H9 (cell line): ENCODE results near the gene NFATC1. TPM values are rescaled to one million over a fixed set of nuclear protein-coding genes. Genes with fewer than 3 reads are reported as not detected.

Experiments
- DNase-seq: peaks from one replicate; pipeline ENCODE4 v3.0.0-alpha.2; 2017
- H2AFZ ChIP-seq: one replicate; pipeline ENCODE4 v1.6.1; 2013; ENCODE audit warnings: mild to moderate bottlenecking, low read length, control low read depth, moderate library complexity
- H2AK5ac ChIP-seq: 2 replicates; pipeline ENCODE4 v1.6.1; 2013; ENCODE audit warnings: low read length, control low read depth, mixed read lengths; ENCODE audit not compliant: insufficient read length
- H2BK120ac ChIP-seq: one replicate; pipeline ENCODE4 v1.6.1; 2013; ENCODE audit warnings: low read depth, mild to moderate bottlenecking, low read length, control low read depth, inconsistent platforms; ENCODE audit not compliant: poor library complexity, severe bottlenecking
- H2BK12ac ChIP-seq: 2 replicates; pipeline ENCODE4 v1.6.1; 2013; ENCODE audit warnings: low read length, control low read depth, mixed read lengths, low read depth; ENCODE audit not compliant: insufficient read length
- H2BK15ac ChIP-seq: 2 replicates; pipeline ENCODE4 v1.6.1; 2013; ENCODE audit warnings: low read depth, low read length, control low read depth
- H2BK20ac ChIP-seq: one replicate; pipeline ENCODE4 v1.6.1; 2013; ENCODE audit warnings: low read depth, mild to moderate bottlenecking, low read length, control low read depth, inconsistent platforms; ENCODE audit not compliant: poor library complexity, severe bottlenecking
- H2BK5ac ChIP-seq: 2 replicates; pipeline ENCODE4 v1.6.1; 2013; ENCODE audit warnings: low read length, control low read depth, mixed read lengths; ENCODE audit not compliant: insufficient read length
- H3K14ac ChIP-seq: 2 replicates; pipeline ENCODE4 v1.6.1; 2013; ENCODE audit warnings: low read length, control low read depth; ENCODE audit not compliant: insufficient read depth
- H3K18ac ChIP-seq: 2 replicates; pipeline ENCODE4 v1.6.1; 2013; ENCODE audit warnings: low read depth, mild to moderate bottlenecking, mixed read lengths, low read length, control low read depth; ENCODE audit not compliant: insufficient read length
- H3K23ac ChIP-seq: 2 replicates; pipeline ENCODE4 v1.6.1; 2013; ENCODE audit warnings: low read length, control low read depth, mixed read lengths, low read depth; ENCODE audit not compliant: insufficient read length
- H3K23me2 ChIP-seq: 2 replicates; pipeline ENCODE4 v1.6.1; 2013; ENCODE audit warnings: low read depth, mild to moderate bottlenecking, mixed read lengths, low read length, control low read depth; ENCODE audit not compliant: insufficient read length, poor library complexity, severe bottlenecking
- H3K27ac ChIP-seq: 2 replicates; pipeline ENCODE4 v1.5.1; 2013; ENCODE audit warnings: low read length, control low read depth, mixed read lengths, low read depth; ENCODE audit not compliant: insufficient read length
- H3K27me3 ChIP-seq: 2 replicates; pipeline ENCODE4 v1.6.1; 2013; ENCODE audit warnings: low read length, control low read depth, inconsistent platforms; ENCODE audit not compliant: insufficient read depth
- H3K4ac ChIP-seq: 2 replicates; pipeline ENCODE4 v1.6.1; 2013; ENCODE audit warnings: low read depth, mild to moderate bottlenecking, control low read depth, inconsistent platforms, low read length, moderate library complexity
- H3K4me1 ChIP-seq: 2 replicates; pipeline ENCODE4 v1.6.1; 2013; ENCODE audit warnings: low read length, control low read depth, inconsistent platforms; ENCODE audit not compliant: insufficient read depth
- H3K4me2 ChIP-seq: 2 replicates; pipeline ENCODE4 v1.6.1; 2013; ENCODE audit warnings: low read length, control low read depth, mixed read lengths; ENCODE audit not compliant: insufficient read length, insufficient read depth
- H3K56ac ChIP-seq: 2 replicates; pipeline ENCODE4 v1.6.1; 2013; ENCODE audit warnings: low read depth, mild to moderate bottlenecking, mixed read lengths, low read length, control low read depth; ENCODE audit not compliant: insufficient read length
- H3K79me1 ChIP-seq: 2 replicates; pipeline ENCODE4 v1.6.1; 2013; ENCODE audit warnings: low read depth, mild to moderate bottlenecking, moderate library complexity, low read length, control low read depth, inconsistent platforms; ENCODE audit not compliant: insufficient read depth, poor library complexity, severe bottlenecking
- H3K79me2 ChIP-seq: 2 replicates; pipeline ENCODE4 v1.6.1; 2013; ENCODE audit warnings: low read length, control low read depth, inconsistent platforms; ENCODE audit not compliant: insufficient read depth
- H3K9ac ChIP-seq: 2 replicates; pipeline ENCODE4 v1.6.1; 2013; ENCODE audit warnings: low read length, control low read depth, mixed read lengths; ENCODE audit not compliant: insufficient read length; ENCODE audit errors: extremely low read depth
- H3K9me3 ChIP-seq: one replicate; pipeline ENCODE4 v1.6.1; 2013; ENCODE audit warnings: low read depth, low read length, inconsistent platforms; ENCODE audit not compliant: control insufficient read depth
- H3T11ph ChIP-seq: one replicate; pipeline ENCODE4 v1.6.1; 2013; ENCODE audit warnings: mild to moderate bottlenecking, low read length, control low read depth, inconsistent platforms
- H4K20me1 ChIP-seq: one replicate; pipeline ENCODE4 v1.6.1; 2013; ENCODE audit not compliant: control insufficient read depth, insufficient read length, insufficient read depth
- H4K5ac ChIP-seq: 2 replicates; pipeline ENCODE4 v1.6.1; 2013; ENCODE audit warnings: low read depth, mild to moderate bottlenecking, mixed read lengths, low read length, control low read depth; ENCODE audit not compliant: insufficient read length
- H4K8ac ChIP-seq: replicated peaks from 2 replicates; pipeline ENCODE4 v1.6.1; 2013; ENCODE audit warnings: low read length, control low read depth, mixed read lengths, low read depth; ENCODE audit not compliant: insufficient read length
- H4K91ac ChIP-seq: 2 replicates; pipeline ENCODE4 v1.6.1; 2013; ENCODE audit warnings: low read depth, mild to moderate bottlenecking, moderate library complexity, mixed read lengths, low read length, control low read depth; ENCODE audit not compliant: insufficient read length
- H3K27ac Mint-ChIP-seq, 3 experiments: 2 replicates in 2 of 3; 3 replicates in 1 of 3; pipeline ENCODE4 v1.8.0; 2020 to 2021; ENCODE audit warnings: mixed read lengths in 3 of 3, mild to moderate bottlenecking in 1 of 3, moderate library complexity in 1 of 3
- H3K27me3 Mint-ChIP-seq: 2 replicates; pipeline ENCODE4 v1.8.0; 2021; ENCODE audit warnings: low read depth, mild to moderate bottlenecking, moderate library complexity, mixed read lengths
- H3K36me3 Mint-ChIP-seq, 3 experiments: 2 replicates in 2 of 3; 3 replicates in 1 of 3; pipeline ENCODE4 v1.8.0; 2020 to 2021; ENCODE audit warnings: low read depth in 3 of 3, mixed read lengths in 3 of 3; ENCODE audit not compliant: insufficient read depth in 1 of 3
- H3K4me1 Mint-ChIP-seq, 2 experiments: 2 replicates each; pipeline ENCODE4 v1.8.0; 2020; ENCODE audit warnings: mixed read lengths in 2 of 2
- H3K4me3 Mint-ChIP-seq, 2 experiments: 2 replicates in 1 of 2; 3 replicates in 1 of 2; pipeline ENCODE4 v1.8.0; 2020 to 2021; ENCODE audit warnings: mild to moderate bottlenecking in 2 of 2, mixed read lengths in 2 of 2, moderate library complexity in 1 of 2
- H3K9me3 Mint-ChIP-seq, 2 experiments: 2 replicates in 1 of 2; 3 replicates in 1 of 2; pipeline ENCODE4 v1.8.0; 2020; ENCODE audit warnings: mild to moderate bottlenecking in 2 of 2, mixed read lengths in 2 of 2, moderate library complexity in 1 of 2
- WGBS: extraction: QIAGEN DNeasy Blood & Tissue Kit; methylation state at CpG from one replicate; pipeline ENCODE4 v1.1.7; 2013; ENCODE audit warnings: missing lambda C conversion rate, low lambda C conversion rate, mixed read lengths; ENCODE audit not compliant: insufficient read length; ENCODE audit errors: extremely low coverage; 5-methylcytosine and 5-hydroxymethylcytosine counted together
- total RNA-seq: library from RNA; stranded (reverse); gene quantifications from 2 replicates; pipeline ENCODE4 v1.2.1, GENCODE V29; 2021
- TF ChIP-seq, protein P1 (sequence below): fragments of 200-600 bp; sonication (generic); conservative IDR thresholded peaks from 3 replicates; pipeline ENCODE4 v1.8.0; 2021; ENCODE audit warnings: antibody characterized with exemption, mild to moderate bottlenecking

NFATC1 gene
- total RNA-seq, 1 experiment from 2014 or later: 5.5 TPM

DNA sequence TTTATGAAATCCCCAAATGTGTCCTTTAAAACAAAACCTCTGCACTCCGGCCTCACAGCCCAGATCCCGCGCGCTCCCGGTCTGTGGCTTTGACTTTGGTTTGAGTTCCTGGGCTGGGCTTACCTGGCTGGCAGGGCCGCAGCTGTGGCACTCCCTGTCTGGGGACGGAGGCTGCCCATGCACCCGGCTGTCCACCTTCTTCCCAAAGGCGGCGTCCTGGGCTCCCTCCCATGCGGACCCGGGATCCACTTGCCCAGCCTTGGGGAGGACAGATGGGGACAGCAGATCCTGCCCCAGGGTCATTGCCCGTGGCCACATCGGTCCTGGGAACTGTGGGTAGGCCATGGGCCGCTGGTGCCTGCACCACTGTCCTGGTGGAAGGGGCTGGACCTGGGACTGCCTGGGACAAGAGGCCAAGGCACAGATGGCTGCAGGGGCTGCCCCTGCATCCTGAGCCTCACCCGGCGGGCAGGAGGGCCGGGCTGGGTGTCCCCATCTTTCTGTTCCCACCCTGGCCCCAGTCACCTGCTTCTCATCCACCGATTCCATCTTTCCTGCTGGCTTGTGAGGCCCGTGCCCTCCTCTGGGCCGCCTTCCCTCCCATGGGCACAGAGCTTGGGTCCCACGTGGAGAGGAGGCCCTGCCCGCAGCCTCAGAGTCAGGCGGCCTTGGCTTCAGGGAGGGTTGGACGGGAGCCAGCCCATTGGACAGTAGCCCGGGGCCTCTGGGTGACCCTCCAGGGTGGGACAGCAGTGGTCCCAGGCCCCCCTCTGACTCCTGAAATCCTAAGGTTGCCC is 27.7 kb downstream of the NFATC1 start:
- no peaks in the 10 kb centered on the region for H3K79me2 ChIP-seq
- no peak overlapping the region for H4K5ac ChIP-seq
- H3K9ac ChIP-seq: no peak overlapping the region
- H3K14ac ChIP-seq: no peak overlapping the region; the same call in 1 of the 2 replicates
- H3K23me2 ChIP-seq: no peaks in the 10 kb centered on the region
- H3K27ac ChIP-seq: no peak overlapping the region
- Mint-ChIP-seq H3K36me3 (peaks cover 3 to 10% (median 10%) of the 10 kb centered on the region in 3 experiments; a peak in 5 of 7 replicates), H3K4me1 (peaks cover 4 to 23% of the 10 kb centered on the region in 2 experiments), H3K27me3 (peaks cover 2% of the 10 kb centered on the region; the same call in 1 of the 2 replicates), H3K9me3 (no peaks in the 10 kb centered on the region; a peak in 2 of 5 replicates), H3K27ac (no peak overlapping the region), H3K4me3 (no peak overlapping the region)
- H4K8ac ChIP-seq: no peak overlapping the region
- no peaks in the 10 kb centered on the region for H3K4me1 ChIP-seq
- no peak overlapping the region for H3K23ac ChIP-seq
- H3K79me1 ChIP-seq: no peaks in the 10 kb centered on the region
- no peak overlapping the region for H3K18ac ChIP-seq
- no peak overlapping the region for H3T11ph ChIP-seq
- no peak overlapping the region for H2BK15ac ChIP-seq
- H3K4me2 ChIP-seq: no peak overlapping the region
- H2BK20ac ChIP-seq: no peak overlapping the region
- H4K91ac ChIP-seq: no peak overlapping the region
- H3K9me3 ChIP-seq: no peaks in the 10 kb centered on the region
- DNase-seq: no peak
- no peaks in the 10 kb centered on the region for H3K27me3 ChIP-seq
- no peak overlapping the region for H3K4ac ChIP-seq
- no peak overlapping the region for H2AK5ac ChIP-seq
- no peaks in the 10 kb centered on the region for H4K20me1 ChIP-seq
- TF ChIP-seq, protein P1, sequence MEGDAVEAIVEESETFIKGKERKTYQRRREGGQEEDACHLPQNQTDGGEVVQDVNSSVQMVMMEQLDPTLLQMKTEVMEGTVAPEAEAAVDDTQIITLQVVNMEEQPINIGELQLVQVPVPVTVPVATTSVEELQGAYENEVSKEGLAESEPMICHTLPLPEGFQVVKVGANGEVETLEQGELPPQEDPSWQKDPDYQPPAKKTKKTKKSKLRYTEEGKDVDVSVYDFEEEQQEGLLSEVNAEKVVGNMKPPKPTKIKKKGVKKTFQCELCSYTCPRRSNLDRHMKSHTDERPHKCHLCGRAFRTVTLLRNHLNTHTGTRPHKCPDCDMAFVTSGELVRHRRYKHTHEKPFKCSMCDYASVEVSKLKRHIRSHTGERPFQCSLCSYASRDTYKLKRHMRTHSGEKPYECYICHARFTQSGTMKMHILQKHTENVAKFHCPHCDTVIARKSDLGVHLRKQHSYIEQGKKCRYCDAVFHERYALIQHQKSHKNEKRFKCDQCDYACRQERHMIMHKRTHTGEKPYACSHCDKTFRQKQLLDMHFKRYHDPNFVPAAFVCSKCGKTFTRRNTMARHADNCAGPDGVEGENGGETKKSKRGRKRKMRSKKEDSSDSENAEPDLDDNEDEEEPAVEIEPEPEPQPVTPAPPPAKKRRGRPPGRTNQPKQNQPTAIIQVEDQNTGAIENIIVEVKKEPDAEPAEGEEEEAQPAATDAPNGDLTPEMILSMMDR: no peak
- no peak overlapping the region for H2BK5ac ChIP-seq
- H2AFZ ChIP-seq: no peak overlapping the region
- no peak overlapping the region for H2BK12ac ChIP-seq
- H2BK120ac ChIP-seq: no peak overlapping the region
- WGBS: no CpG with 5 or more reads among the region's 26 CpGs
- no peak overlapping the region for H3K56ac ChIP-seq
